ENCODE results near the gene RNF7. TPM values are rescaled to one million over a fixed set of nuclear protein-coding genes. Genes with fewer than 3 reads are reported as not detected.

The RNF7 gene
- total and polyA plus RNA-seq, 2 of the 8 experiments (the other 6 are each of a cell fraction or from before 2014, with no cell fraction given): 78.4 to 113 TPM

DNA sequence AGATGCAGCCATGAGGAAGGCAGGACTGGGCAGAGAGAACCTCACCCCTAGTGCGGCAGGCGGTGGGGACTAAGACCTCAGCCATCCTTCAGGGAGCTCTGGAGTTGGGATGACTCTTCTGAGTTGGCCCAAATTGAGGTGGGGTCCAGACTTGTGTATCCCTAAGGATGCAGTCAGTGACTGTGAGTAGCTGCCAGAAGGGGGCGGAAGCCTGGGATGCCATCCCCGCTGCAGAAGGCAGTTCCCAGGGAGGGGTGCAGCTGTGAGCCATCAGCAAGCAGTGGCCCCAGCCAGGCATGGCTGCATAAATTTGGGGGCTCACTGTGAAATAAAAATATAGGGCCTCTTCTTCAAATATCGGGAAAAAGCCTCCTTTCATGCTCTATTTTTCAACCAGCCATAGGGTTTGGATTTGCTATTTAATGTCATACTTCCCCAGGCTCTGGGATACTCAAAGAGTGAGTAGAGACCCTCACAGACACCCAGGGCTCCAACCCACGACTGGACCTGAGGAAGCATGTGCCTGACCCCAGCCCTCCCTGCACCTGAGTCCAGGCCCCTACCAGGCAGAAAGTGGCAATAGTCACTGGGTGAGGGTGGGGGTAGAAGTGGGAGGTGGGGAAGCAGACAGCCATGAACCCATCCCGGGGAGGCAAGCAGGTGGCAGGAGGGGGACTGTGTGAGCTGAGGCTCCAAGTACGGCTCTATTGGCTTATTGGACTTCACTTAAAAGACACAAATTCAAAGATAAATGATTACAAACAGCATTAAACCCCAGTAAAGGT lies 55.6 kb downstream of the RNF7 start:
- H3K4me1 ChIP-seq (replicated peaks in 1 of 4; ENCODE audit: control insufficient read depth in 3 of 4, insufficient read depth in 4 of 4, low read length in 3 of 4): peaks cover 11 to 23% (median 17%) of the 10 kb centered on the region in 4 experiments
- WGBS, 2 experiments (ENCODE audit: extremely low coverage in 1 of 2, insufficient coverage in 1 of 2, insufficient read length in 1 of 2, insufficient replicate concordance in 2 of 2, low coverage in 1 of 2, low lambda C conversion rate in 2 of 2, missing lambda C conversion rate in 1 of 2): 77% methylated on average over 8 of the region's 8 CpGs; no CpG with 5 or more reads in 1 of the 2 experiments
- H2AK5ac ChIP-seq (ENCODE audit: low read depth, low read length): no peak overlapping the region
- no peak overlapping the region for H2BK20ac ChIP-seq (ENCODE audit: low read length)
- no peaks in the 10 kb centered on the region for H3K79me2 ChIP-seq (ENCODE audit: control insufficient read depth in 1 of 2, insufficient read depth in 2 of 2, low read length in 2 of 2)
- H3K23me2 ChIP-seq (ENCODE audit: low read depth, low read length): peaks cover 4% of the 10 kb centered on the region; the same call in 1 of the 2 replicates
- H2BK12ac ChIP-seq (ENCODE audit: low read depth, low read length): no peak overlapping the region
- no peak overlapping the region for H3K4me2 ChIP-seq (ENCODE audit: insufficient read depth in 1 of 2, low read depth in 2 of 2, low read length in 2 of 2)
- H2BK15ac ChIP-seq (ENCODE audit: low read length): 0 out of 2 replicates have a peak overlapping the region, but pooled peaks have one; percentile 11
- H4K5ac ChIP-seq (ENCODE audit: insufficient read length, low read depth, low read length): no peak overlapping the region
- H2BK5ac ChIP-seq (ENCODE audit: low read depth, low read length): no peak overlapping the region
- ChIA-PET POLR2A (ENCODE audit: partially characterized antibody) (interaction anchor here (1.1 kb wide), 1 partner anchor 10 kb away, joined by 3 read pairs; no protein-coding TSS in a partner anchor), CTCF (ENCODE audit: partially characterized antibody) (interaction anchor here (0.6 to 3.2 kb wide), 25 partner anchors 9 to 420 kb away, joined by 3 to 19 read pairs (median 3); partner anchors contain the start of gene RNF7)
- no peak overlapping the region for H2BK120ac ChIP-seq (replicated peaks; ENCODE audit: low read depth, low read length)
- no peak overlapping the region for H4K91ac ChIP-seq (replicated peaks; ENCODE audit: insufficient read length, low read length)
- H3K18ac ChIP-seq (ENCODE audit: extremely low read depth, low read length): no peak overlapping the region
- H3K23ac ChIP-seq (ENCODE audit: insufficient read length): no peak overlapping the region
- no peak overlapping the region for H3K14ac ChIP-seq (ENCODE audit: insufficient read length)
- DNase-seq (ENCODE audit: low read depth in 1 of 2, low spot score in 2 of 2) (peak in 1 of 2 experiments; percentile 68), FAIRE-seq (no peak)
- H3K36me3 ChIP-seq (ENCODE audit: control insufficient read depth in 2 of 4, insufficient read depth in 4 of 4, low read length in 3 of 4): no peaks in the 10 kb centered on the region
- no peak overlapping the region for H3K4ac ChIP-seq (replicated peaks; ENCODE audit: insufficient read length, low read depth, low read length)
- H2AFZ ChIP-seq (ENCODE audit: low read length): no peak overlapping the region
- no peaks in the 10 kb centered on the region for H4K20me1 ChIP-seq (replicated peaks in 1 of 2; ENCODE audit: control insufficient read depth in 1 of 2, insufficient read depth in 2 of 2, low read length in 2 of 2)
- H4K8ac ChIP-seq (ENCODE audit: extremely low read depth, insufficient read depth, low read length): peak overlapping the region; percentile 15; the same call in 1 of the 2 replicates
- H3K9ac ChIP-seq (replicated peaks in 1 of 4; ENCODE audit: extremely low read depth in 1 of 4, low read depth in 3 of 4, low read length in 3 of 4): no peak overlapping the region
- H3K9me3 ChIP-seq (ENCODE audit: insufficient read depth in 2 of 2, low read depth in 1 of 2, low read length in 1 of 2): no peaks in the 10 kb centered on the region
- H3K4me3 ChIP-seq (ENCODE audit: extremely low read depth in 1 of 4, insufficient read depth in 2 of 4, low read depth in 3 of 4, low read length in 4 of 4): no peak overlapping the region
- peaks cover 0 to 18% (median 11%) of the 10 kb centered on the region in 4 experiments; a peak in 5 of 7 replicates for H3K27me3 ChIP-seq (replicated peaks in 1 of 4; ENCODE audit: control insufficient read depth in 3 of 4, extremely low read depth in 1 of 4, insufficient read depth in 3 of 4, low read length in 3 of 4)
- no peak overlapping the region for H3K56ac ChIP-seq (replicated peaks; ENCODE audit: insufficient read length, low read depth, low read length)
- no peaks in the 10 kb centered on the region for H3K79me1 ChIP-seq (ENCODE audit: low read depth, low read length)
- no peak overlapping the region for H3K27ac ChIP-seq (ENCODE audit: low read depth, low read length)
- TF ChIP-seq SP1 (IDR thresholded peaks at IDR 0.05; ENCODE audit: low read depth, low read length) (no peak), SP4 (IDR thresholded peaks at IDR 0.05; ENCODE audit: low read length) (no peak), SRF (IDR thresholded peaks at IDR 0.05; ENCODE audit: low read depth, low read length) (no peak), PHF8 (conservative IDR thresholded peaks at IDR 0.05; ENCODE audit: low read depth, low read length) (no peak), RAD21 (IDR thresholded peaks at IDR 0.05 in 1 of 2, conservative IDR thresholded peaks at IDR 0.05 in 1 of 2; ENCODE audit: low read depth in 2 of 2, low read length in 2 of 2) (peak; percentile 46 to 68), YY1 (IDR thresholded peaks at IDR 0.05; ENCODE audit: low read depth, low read length) (0 out of 2 replicates have a peak, but pooled peaks have one; percentile 43), CBX8 (IDR thresholded peaks at IDR 0.05; ENCODE audit: borderline replicate concordance, low read depth, low read length) (no peak), FOSL1 (IDR thresholded peaks at IDR 0.05; ENCODE audit: insufficient read depth, low read depth, low read length) (no peak), MAFK (IDR thresholded peaks at IDR 0.05; ENCODE audit: low read depth, low read length) (no peak), CHD2 (IDR thresholded peaks at IDR 0.05; ENCODE audit: low read length) (no peak)
